Stimulated activated CD4-positive, alpha-beta T cell treated with anti-CD3 and anti-CD28 coated beads, Interleukin-1b, Interleukin-23, amount 100 ng/mL, for 24 hours (primary cell): ENCODE data around the gene CAMKV.

Experiments used
- DNase-seq, 4 experiments: peaks; one replicate each; pipeline ENCODE4 v3.0.0-alpha.2; 2020; ENCODE audit warnings: low read depth in 4 of 4, low spot score in 1 of 4

CAMKV gene

GRCh38 chr3:49898991-49899390 lies 29.3 kb upstream of the CAMKV start:
- DNase-seq = no peak

GRCh38 chr3:49896345-49896744 lies 26.6 kb upstream of the CAMKV start:
- no peak for DNase-seq

GRCh38 chr3:49895791-49896190 lies 26.1 kb upstream of the CAMKV start:
- DNase-seq = no peak

- no peak for DNase-seq
Observed at GRCh38 chr3:49889296-49889695, 19.6 kb upstream of the CAMKV start.

GRCh38 chr3:49886922-49887265 lies 17.2 kb upstream of the CAMKV start:
- no peak for DNase-seq

- DNase-seq = no peak
Observed at GRCh38 chr3:49883998-49884397, 14.3 kb upstream of the CAMKV start.

- DNase-seq = no peak
Observed at GRCh38 chr3:49882166-49882565, 12.5 kb upstream of the CAMKV start.

- DNase-seq = no peak
Observed at GRCh38 chr3:49880581-49881315, 11.0 kb upstream of the CAMKV start.

- no peak for DNase-seq
Observed at GRCh38 chr3:49879721-49880120, 10.0 kb upstream of the CAMKV start.

- DNase-seq = no peak
Observed at GRCh38 chr3:49878686-49879085, 9.0 kb upstream of the CAMKV start.

- DNase-seq = no peak
Observed at GRCh38 chr3:49877716-49878115, 8.0 kb upstream of the CAMKV start.

GRCh38 chr3:49876567-49876966 lies 6.9 kb upstream of the CAMKV start:
- no peak for DNase-seq

GRCh38 chr3:49873623-49874022 lies 3.9 kb upstream of the CAMKV start:
- no peak for DNase-seq

GRCh38 chr3:49872801-49873281 lies 3.1 kb upstream of the CAMKV start:
- DNase-seq = no peak

GRCh38 chr3:49871531-49872153 lies 1.9 kb upstream of the CAMKV start:
- no peak for DNase-seq

GRCh38 chr3:49868862-49869466 lies 742 bp downstream of the CAMKV start:
- DNase-seq = no peak

GRCh38 chr3:49867871-49868321 lies 1.8 kb downstream of the CAMKV start:
- no peak for DNase-seq

- DNase-seq = no peak
Observed at GRCh38 chr3:49867400-49867799, 2.3 kb downstream of the CAMKV start.

GRCh38 chr3:49865198-49865784 lies 4.4 kb downstream of the CAMKV start:
- DNase-seq = no peak

GRCh38 chr3:49864505-49864904 lies 5.2 kb downstream of the CAMKV start:
- DNase-seq = no peak

- DNase-seq = no peak
Observed at GRCh38 chr3:49859576-49860305, 10.0 kb downstream of the CAMKV start.
